Measurements from ENCODE around the gene CLDN17.

The CLDN17 gene

GRCh38 chr21:30117631-30118030 lies 49.0 kb downstream of the CLDN17 start:
- no peak for DNase-seq (ENCODE audit: low read depth)

DNA sequence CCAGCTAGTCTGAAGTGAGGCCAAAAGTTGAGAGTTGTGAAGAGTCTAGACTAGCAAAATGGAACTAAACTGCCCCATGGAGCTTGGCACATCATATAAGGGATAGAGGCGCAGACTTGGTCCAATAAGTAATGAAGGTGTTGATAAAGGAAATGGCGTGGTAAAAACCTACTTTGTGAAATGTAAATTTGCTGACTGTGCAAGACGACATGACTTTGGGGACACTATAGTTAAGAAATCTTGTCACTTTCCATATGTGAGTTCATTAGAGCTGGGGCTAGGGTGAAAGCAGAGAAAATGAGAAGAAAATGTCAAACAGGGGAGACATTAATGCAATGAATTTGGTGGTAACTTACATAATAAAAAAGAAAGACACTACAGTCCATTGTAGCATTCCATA lies 50.1 kb downstream of the CLDN17 start:
- DNase-seq (ENCODE audit: low read depth) = no peak
